ENCODE data around the gene ACSL1. TPM values are rescaled to one million over a fixed set of nuclear protein-coding genes. Genes with fewer than 3 reads are reported as not detected.

The ACSL1 gene
- total and polyA plus RNA-seq, 2 of the 8 experiments (the other 6 are each of a cell fraction or from before 2014, with no cell fraction given): 2.3 to 8.7 TPM

DNA sequence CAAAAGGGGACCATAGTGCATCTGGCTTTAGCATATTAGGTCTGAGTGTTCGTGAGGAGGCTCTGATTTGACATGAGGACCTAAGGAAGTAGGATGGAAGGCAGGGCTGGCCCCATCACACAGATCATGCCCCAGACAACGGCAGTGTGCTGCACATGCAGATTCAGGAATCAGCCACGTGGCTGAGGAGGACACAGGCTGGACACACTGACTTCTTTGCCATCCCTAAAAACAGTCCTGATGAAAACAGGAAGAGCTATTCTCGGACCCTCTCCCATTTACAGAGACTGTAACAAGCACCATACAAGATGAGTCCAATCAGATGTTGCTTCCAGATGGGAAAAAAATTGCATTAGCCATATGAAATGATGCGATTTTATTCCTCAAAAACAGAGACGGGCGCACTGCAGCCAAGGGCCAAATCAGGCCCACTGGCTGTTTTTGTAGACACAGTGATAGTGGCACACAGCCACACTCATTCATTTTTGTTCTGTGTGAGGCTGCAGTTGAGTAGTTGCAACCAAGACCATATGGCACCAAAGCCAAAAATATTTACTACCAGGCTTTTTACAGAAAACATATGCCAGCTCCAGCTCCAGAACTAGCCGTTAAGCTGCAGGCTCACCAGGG lies 41.0 kb downstream of the ACSL1 start:
- Histone ChIP-seq H2AFZ (ENCODE audit: low read length) (no peak overlapping the region), H3K27me3 (replicated peaks in 1 of 4; ENCODE audit: control insufficient read depth in 3 of 4, extremely low read depth in 1 of 4, insufficient read depth in 3 of 4, low read length in 3 of 4) (no peaks in the 10 kb centered on the region), H3K23ac (ENCODE audit: insufficient read length) (no peak overlapping the region), H3K79me1 (ENCODE audit: low read depth, low read length) (no peaks in the 10 kb centered on the region), H3K27ac (ENCODE audit: low read depth, low read length) (no peak overlapping the region), H4K91ac (replicated peaks; ENCODE audit: insufficient read length, low read length) (peak overlapping the region; percentile 34), H3K23me2 (ENCODE audit: low read depth, low read length) (no peaks in the 10 kb centered on the region), H2BK12ac (ENCODE audit: low read depth, low read length) (peak overlapping the region; percentile 64; the same call in 1 of the 2 replicates), H2BK20ac (ENCODE audit: low read length) (no peak overlapping the region), H3K4ac (replicated peaks; ENCODE audit: insufficient read length, low read depth, low read length) (no peak overlapping the region), H3K14ac (ENCODE audit: insufficient read length) (no peak overlapping the region), H2BK120ac (replicated peaks; ENCODE audit: low read depth, low read length) (no peak overlapping the region), H3K9me3 (ENCODE audit: insufficient read depth in 2 of 2, low read depth in 1 of 2, low read length in 1 of 2) (no peaks in the 10 kb centered on the region), H4K20me1 (replicated peaks in 1 of 2; ENCODE audit: control insufficient read depth in 1 of 2, insufficient read depth in 2 of 2, low read length in 2 of 2) (no peaks in the 10 kb centered on the region), H4K5ac (ENCODE audit: insufficient read length, low read depth, low read length) (no peak overlapping the region), H3K18ac (ENCODE audit: extremely low read depth, low read length) (no peak overlapping the region), H2BK15ac (ENCODE audit: low read length) (no peak overlapping the region), H3K4me1 (replicated peaks in 1 of 4; ENCODE audit: control insufficient read depth in 3 of 4, insufficient read depth in 4 of 4, low read length in 3 of 4) (peaks cover 0 to 5% (median 1%) of the 10 kb centered on the region in 4 experiments; a peak in 2 of 7 replicates), H2BK5ac (ENCODE audit: low read depth, low read length) (no peak overlapping the region), H3K56ac (replicated peaks; ENCODE audit: insufficient read length, low read depth, low read length) (no peak overlapping the region), H3K4me2 (ENCODE audit: insufficient read depth in 1 of 2, low read depth in 2 of 2, low read length in 2 of 2) (no peak overlapping the region), H2AK5ac (ENCODE audit: low read depth, low read length) (no peak overlapping the region), H4K8ac (ENCODE audit: extremely low read depth, insufficient read depth, low read length) (no peak overlapping the region), H3K4me3 (ENCODE audit: extremely low read depth in 1 of 4, insufficient read depth in 2 of 4, low read depth in 3 of 4, low read length in 4 of 4) (no peak overlapping the region), H3K36me3 (ENCODE audit: control insufficient read depth in 2 of 4, insufficient read depth in 4 of 4, low read length in 3 of 4) (no peaks in the 10 kb centered on the region; a peak in 1 of 8 replicates), H3K79me2 (ENCODE audit: control insufficient read depth in 1 of 2, insufficient read depth in 2 of 2, low read length in 2 of 2) (no peaks in the 10 kb centered on the region), H3K9ac (replicated peaks in 1 of 4; ENCODE audit: extremely low read depth in 1 of 4, low read depth in 3 of 4, low read length in 3 of 4) (no peak overlapping the region)
- POLR2A ChIA-PET (ENCODE audit: partially characterized antibody): no interaction called here
- no peak for FAIRE-seq
- 90% methylated on average over 8 of the region's 8 CpGs; no CpG with 5 or more reads in 1 of the 2 experiments for WGBS, 2 experiments (ENCODE audit: extremely low coverage in 1 of 2, insufficient coverage in 1 of 2, insufficient read length in 1 of 2, insufficient replicate concordance in 2 of 2, low coverage in 1 of 2, low lambda C conversion rate in 2 of 2, missing lambda C conversion rate in 1 of 2)
- CTCF ChIA-PET (ENCODE audit: partially characterized antibody): interaction anchor here (1.2 kb wide), 1 partner anchor 10 kb away, joined by 3 read pairs; no protein-coding TSS in a partner anchor
- no peak for DNase-seq (ENCODE audit: low read depth in 1 of 2, low spot score in 2 of 2)
- TF ChIP-seq HDAC6 (IDR thresholded peaks at IDR 0.05; ENCODE audit: low read depth, low read length) (no peak), CEBPB (IDR thresholded peaks at IDR 0.05; ENCODE audit: low read depth, low read length) (no peak), ATF2 (IDR thresholded peaks at IDR 0.05; ENCODE audit: low read length) (no peak), TBP (IDR thresholded peaks at IDR 0.05; ENCODE audit: low read depth, low read length) (no peak), FOSL1 (IDR thresholded peaks at IDR 0.05; ENCODE audit: insufficient read depth, low read depth, low read length) (no peak), ATF3 (IDR thresholded peaks at IDR 0.05; ENCODE audit: insufficient read depth, low read depth, low read length) (no peak), CTCF (IDR thresholded peaks at IDR 0.05; ENCODE audit: control extremely low read depth in 1 of 3, insufficient read depth in 1 of 3, low read depth in 1 of 3, low read length in 3 of 3) (no peak), RXRA (IDR thresholded peaks at IDR 0.05; ENCODE audit: insufficient read depth, low read depth, low read length) (no peak)

All from H1 (cell line).